GM12875 (cell line): ENCODE measurements around the gene COX4I1.

Source experiments
- H3K4me3 ChIP-seq: one replicate; pipeline ENCODE4 v1.5.1; 2011; ENCODE audit warnings: low read depth, low read length, control low read depth
- CTCF ChIP-seq: IDR thresholded peaks from 2 replicates; pipeline ENCODE4 v1.5.1; 2011; ENCODE audit warnings: low read depth, mild to moderate bottlenecking, control low read depth, inconsistent platforms, low read length, moderate library complexity, borderline replicate concordance; ENCODE audit not compliant: insufficient read depth

Gene COX4I1

GRCh38 chr16:85780281-85780680, 19.2 kb upstream of the COX4I1 start:
- TF ChIP-seq CTCF, result no peak
- H3K4me3 ChIP-seq, result no peak overlapping the region

GRCh38 chr16:85781156-85781555, 18.3 kb upstream of the COX4I1 start:
- TF ChIP-seq CTCF, result no peak
- H3K4me3 ChIP-seq, result no peak overlapping the region

GRCh38 chr16:85781695-85782370, 17.7 kb upstream of the COX4I1 start:
- TF ChIP-seq CTCF, result no peak
- no peak overlapping the region for H3K4me3 ChIP-seq

- no peak for TF ChIP-seq CTCF
- no peak overlapping the region for H3K4me3 ChIP-seq
Measured at GRCh38 chr16:85782451-85782850, 17.0 kb upstream of the COX4I1 start.

- H3K4me3 ChIP-seq, result no peak overlapping the region
- TF ChIP-seq CTCF, result no peak
Measured at GRCh38 chr16:85783441-85783840, 16.1 kb upstream of the COX4I1 start.

GRCh38 chr16:85784813-85785212, 14.7 kb upstream of the COX4I1 start:
- no peak overlapping the region for H3K4me3 ChIP-seq
- no peak for TF ChIP-seq CTCF

GRCh38 chr16:85785927-85786326, 13.6 kb upstream of the COX4I1 start:
- no peak for TF ChIP-seq CTCF

More at GRCh38 chr16:85785927-85786326, 13.6 kb upstream of the COX4I1 start:
- no peak overlapping the region for H3K4me3 ChIP-seq
